ENCODE results near the gene PPP6R2. TPM values are rescaled to one million over a fixed set of nuclear protein-coding genes. Genes with fewer than 3 reads are reported as not detected.
A peak's percentile ranks its signal among the peaks of the same experiment; 100 is the strongest.

Gene PPP6R2
- total and polyA plus RNA-seq, 9 of the 15 experiments (the other 6 are each of a cell fraction or from before 2014, with no cell fraction given): 0.32 to 39.8 (median 21.4) TPM

- TF ChIP-seq, protein P1, sequence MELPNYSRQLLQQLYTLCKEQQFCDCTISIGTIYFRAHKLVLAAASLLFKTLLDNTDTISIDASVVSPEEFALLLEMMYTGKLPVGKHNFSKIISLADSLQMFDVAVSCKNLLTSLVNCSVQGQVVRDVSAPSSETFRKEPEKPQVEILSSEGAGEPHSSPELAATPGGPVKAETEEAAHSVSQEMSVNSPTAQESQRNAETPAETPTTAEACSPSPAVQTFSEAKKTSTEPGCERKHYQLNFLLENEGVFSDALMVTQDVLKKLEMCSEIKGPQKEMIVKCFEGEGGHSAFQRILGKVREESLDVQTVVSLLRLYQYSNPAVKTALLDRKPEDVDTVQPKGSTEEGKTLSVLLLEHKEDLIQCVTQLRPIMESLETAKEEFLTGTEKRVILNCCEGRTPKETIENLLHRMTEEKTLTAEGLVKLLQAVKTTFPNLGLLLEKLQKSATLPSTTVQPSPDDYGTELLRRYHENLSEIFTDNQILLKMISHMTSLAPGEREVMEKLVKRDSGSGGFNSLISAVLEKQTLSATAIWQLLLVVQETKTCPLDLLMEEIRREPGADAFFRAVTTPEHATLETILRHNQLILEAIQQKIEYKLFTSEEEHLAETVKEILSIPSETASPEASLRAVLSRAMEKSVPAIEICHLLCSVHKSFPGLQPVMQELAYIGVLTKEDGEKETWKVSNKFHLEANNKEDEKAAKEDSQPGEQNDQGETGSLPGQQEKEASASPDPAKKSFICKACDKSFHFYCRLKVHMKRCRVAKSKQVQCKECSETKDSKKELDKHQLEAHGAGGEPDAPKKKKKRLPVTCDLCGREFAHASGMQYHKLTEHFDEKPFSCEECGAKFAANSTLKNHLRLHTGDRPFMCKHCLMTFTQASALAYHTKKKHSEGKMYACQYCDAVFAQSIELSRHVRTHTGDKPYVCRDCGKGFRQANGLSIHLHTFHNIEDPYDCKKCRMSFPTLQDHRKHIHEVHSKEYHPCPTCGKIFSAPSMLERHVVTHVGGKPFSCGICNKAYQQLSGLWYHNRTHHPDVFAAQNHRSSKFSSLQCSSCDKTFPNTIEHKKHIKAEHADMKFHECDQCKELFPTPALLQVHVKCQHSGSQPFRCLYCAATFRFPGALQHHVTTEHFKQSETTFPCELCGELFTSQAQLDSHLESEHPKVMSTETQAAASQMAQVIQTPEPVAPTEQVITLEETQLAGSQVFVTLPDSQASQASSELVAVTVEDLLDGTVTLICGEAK (IDR thresholded peaks at IDR 0.05): 0 out of 2 replicates have a peak, but pooled peaks have one; percentile 14
- TF ChIP-seq, protein P1 (CRISPR knock-in tag; IDR thresholded peaks at IDR 0.05): no peak
- TF ChIP-seq PHF8 (IDR thresholded peaks at IDR 0.05; ENCODE audit: borderline replicate concordance, low read length) (peak; percentile 42; the same call in 1 of the 2 replicates), ZNF778 (CRISPR knock-in tag; IDR thresholded peaks at IDR 0.05) (no peak), SP1 (CRISPR knock-in tag; IDR thresholded peaks at IDR 0.05) (no peak), TGIF2 (CRISPR knock-in tag; IDR thresholded peaks at IDR 0.05) (0 out of 2 replicates have a peak, but pooled peaks have one; percentile 46), TAL1 (IDR thresholded peaks at IDR 0.05) (no peak), PCBP1 (IDR thresholded peaks at IDR 0.05; ENCODE audit: low read depth, low read length, poor library complexity, severe bottlenecking) (peak; percentile 65)
- TF ChIP-seq, protein P2, sequence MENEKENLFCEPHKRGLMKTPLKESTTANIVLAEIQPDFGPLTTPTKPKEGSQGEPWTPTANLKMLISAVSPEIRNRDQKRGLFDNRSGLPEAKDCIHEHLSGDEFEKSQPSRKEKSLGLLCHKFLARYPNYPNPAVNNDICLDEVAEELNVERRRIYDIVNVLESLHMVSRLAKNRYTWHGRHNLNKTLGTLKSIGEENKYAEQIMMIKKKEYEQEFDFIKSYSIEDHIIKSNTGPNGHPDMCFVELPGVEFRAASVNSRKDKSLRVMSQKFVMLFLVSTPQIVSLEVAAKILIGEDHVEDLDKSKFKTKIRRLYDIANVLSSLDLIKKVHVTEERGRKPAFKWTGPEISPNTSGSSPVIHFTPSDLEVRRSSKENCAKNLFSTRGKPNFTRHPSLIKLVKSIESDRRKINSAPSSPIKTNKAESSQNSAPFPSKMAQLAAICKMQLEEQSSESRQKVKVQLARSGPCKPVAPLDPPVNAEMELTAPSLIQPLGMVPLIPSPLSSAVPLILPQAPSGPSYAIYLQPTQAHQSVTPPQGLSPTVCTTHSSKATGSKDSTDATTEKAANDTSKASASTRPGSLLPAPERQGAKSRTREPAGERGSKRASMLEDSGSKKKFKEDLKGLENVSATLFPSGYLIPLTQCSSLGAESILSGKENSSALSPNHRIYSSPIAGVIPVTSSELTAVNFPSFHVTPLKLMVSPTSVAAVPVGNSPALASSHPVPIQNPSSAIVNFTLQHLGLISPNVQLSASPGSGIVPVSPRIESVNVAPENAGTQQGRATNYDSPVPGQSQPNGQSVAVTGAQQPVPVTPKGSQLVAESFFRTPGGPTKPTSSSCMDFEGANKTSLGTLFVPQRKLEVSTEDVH (IDR thresholded peaks at IDR 0.05; ENCODE audit: low read depth, partially characterized antibody): no peak
- TF ChIP-seq, protein P3, sequence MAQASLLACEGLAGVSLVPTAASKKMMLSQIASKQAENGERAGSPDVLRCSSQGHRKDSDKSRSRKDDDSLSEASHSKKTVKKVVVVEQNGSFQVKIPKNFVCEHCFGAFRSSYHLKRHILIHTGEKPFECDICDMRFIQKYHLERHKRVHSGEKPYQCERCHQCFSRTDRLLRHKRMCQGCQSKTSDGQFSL (CRISPR knock-in tag; IDR thresholded peaks at IDR 0.05): peak; percentile 76
- TF ChIP-seq, protein P3 (tag; IDR thresholded peaks at IDR 0.05): no peak
Measured at GRCh38 chr22:50306753-50307749, 36.1 kb upstream of the PPP6R2 start, which contains the start of gene PLXNB2 (continued).
